Measurements from ENCODE around the gene HBG1. TPM values are rescaled to one million over a fixed set of nuclear protein-coding genes. Genes with fewer than 3 reads are reported as not detected.

Gene HBG1
- total RNA-seq, 4 donors from 2014 or later = not detected

DNA sequence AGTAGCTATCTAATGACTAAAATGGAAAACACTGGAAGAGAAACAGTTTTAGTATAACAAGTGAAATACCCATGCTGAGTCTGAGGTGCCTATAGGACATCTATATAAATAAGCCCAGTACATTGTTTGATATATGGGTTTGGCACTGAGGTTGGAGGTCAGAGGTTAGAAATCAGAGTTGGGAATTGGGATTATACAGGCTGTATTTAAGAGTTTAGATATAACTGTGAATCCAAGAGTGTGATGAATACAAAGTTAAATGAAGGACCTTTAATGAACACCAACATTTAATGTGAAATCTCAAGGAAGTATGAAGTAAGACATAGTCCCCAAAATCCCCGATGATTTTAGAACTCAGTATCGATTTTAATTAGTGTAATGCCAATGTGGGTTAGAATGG lies 12.2 kb downstream of the HBG1 start:
- Histone ChIP-seq H3K4me3 (no peak overlapping the region), H3K9me3 (no peaks in the 10 kb centered on the region), H3K27ac (no peak overlapping the region), H3K36me3 (no peaks in the 10 kb centered on the region), H3K27me3 (no peaks in the 10 kb centered on the region), H3K4me1 (no peaks in the 10 kb centered on the region)
- WGBS = 93% methylated on average over 1 of the region's 2 CpGs
- no peak for TF ChIP-seq CTCF (IDR thresholded peaks at IDR 0.05)
- TF ChIP-seq POLR2AphosphoS5 (IDR thresholded peaks at IDR 0.05) = no peak
- no peak for TF ChIP-seq EP300 (IDR thresholded peaks at IDR 0.05)
- no peak for TF ChIP-seq POLR2A (IDR thresholded peaks at IDR 0.05)
- DNase-seq (ENCODE audit: low spot score in 2 of 2) = no peak

- TF ChIP-seq POLR2AphosphoS5 (IDR thresholded peaks at IDR 0.05) (no peak), EP300 (IDR thresholded peaks at IDR 0.05) (no peak)
- no peak overlapping the region for H3K27ac ChIP-seq
- no peaks in the 10 kb centered on the region for H3K27me3 ChIP-seq
- no peaks in the 10 kb centered on the region for H3K9me3 ChIP-seq
- H3K4me1 ChIP-seq = no peaks in the 10 kb centered on the region
- DNase-seq (ENCODE audit: low spot score in 2 of 2) = no peak
- no peaks in the 10 kb centered on the region for H3K36me3 ChIP-seq
- 89% methylated on average over 5 of the region's 5 CpGs for WGBS
- H3K4me3 ChIP-seq = no peak overlapping the region
These were observed 14.1 kb downstream of the HBG1 start for GRCh38 chr11:5235364-5236095.

GRCh38 chr11:5234381-5234834 lies 15.2 kb downstream of the HBG1 start, which contains the start of gene HBD:
Gene HBD (minus strand): TSS chr11:5234483. CDS start chr11:5234433, 50 bp downstream.
- H3K27ac ChIP-seq = no peak within 1 kb of the TSS
- no peak for DNase-seq (ENCODE audit: low spot score in 2 of 2)
- H3K36me3 ChIP-seq = no peaks in the 10 kb centered on the region
- H3K27me3 ChIP-seq = no peaks in the 10 kb centered on the region
- TF ChIP-seq EP300 (IDR thresholded peaks at IDR 0.05) = no peak
- TF ChIP-seq CTCF (IDR thresholded peaks at IDR 0.05) = no peak
- TF ChIP-seq POLR2A (IDR thresholded peaks at IDR 0.05) = no peak
- TF ChIP-seq POLR2AphosphoS5 (IDR thresholded peaks at IDR 0.05) = no peak
- no peaks in the 10 kb centered on the region for H3K4me1 ChIP-seq
- H3K4me3 ChIP-seq = no peak within 1 kb of the TSS
- 37% methylated on average over 2 of the region's 2 CpGs for WGBS
- H3K9me3 ChIP-seq = no peaks in the 10 kb centered on the region

- H3K36me3 ChIP-seq = no peaks in the 10 kb centered on the region
- TF ChIP-seq CTCF (IDR thresholded peaks at IDR 0.05) = no peak
- no peak for TF ChIP-seq POLR2AphosphoS5 (IDR thresholded peaks at IDR 0.05)
- TF ChIP-seq EP300 (IDR thresholded peaks at IDR 0.05) = no peak
- no peak for TF ChIP-seq POLR2A (IDR thresholded peaks at IDR 0.05)
- no peak overlapping the region for H3K4me3 ChIP-seq
- no peak overlapping the region for H3K27ac ChIP-seq
- no peaks in the 10 kb centered on the region for H3K4me1 ChIP-seq
- no peaks in the 10 kb centered on the region for H3K9me3 ChIP-seq
- DNase-seq (ENCODE audit: low spot score in 2 of 2) = no peak
- 83% methylated on average over 1 of the region's 1 CpG for WGBS
- H3K27me3 ChIP-seq = no peaks in the 10 kb centered on the region
These were observed 16.4 kb downstream of the HBG1 start for GRCh38 chr11:5233307-5233706.

DNA sequence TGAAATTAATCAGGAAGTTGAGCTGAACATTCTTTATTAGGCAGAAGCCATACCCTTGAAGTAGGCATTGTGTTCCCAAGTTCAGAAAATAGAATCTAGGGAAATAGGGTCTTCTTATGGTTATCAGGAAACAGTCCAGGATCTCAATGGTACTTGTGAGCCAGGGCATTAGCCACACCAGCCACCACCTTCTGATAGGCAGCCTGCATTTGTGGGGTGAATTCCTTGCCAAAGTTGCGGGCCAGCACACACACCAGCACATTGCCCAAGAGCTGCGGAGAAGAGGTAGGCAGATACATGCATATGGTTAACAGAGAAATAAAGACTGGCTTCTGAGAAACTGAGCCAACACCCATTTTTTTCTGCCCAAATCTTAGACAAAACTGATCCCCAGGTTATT lies 16.8 kb downstream of the HBG1 start:
- DNase-seq (ENCODE audit: low spot score in 2 of 2) = no peak

More for the DNA sequence above, 16.8 kb downstream of the HBG1 start:
- H3K4me3 ChIP-seq = no peak overlapping the region
- 93% methylated on average over 2 of the region's 2 CpGs for WGBS
- H3K36me3 ChIP-seq = no peaks in the 10 kb centered on the region
- no peaks in the 10 kb centered on the region for H3K9me3 ChIP-seq
- no peaks in the 10 kb centered on the region for H3K27me3 ChIP-seq
- TF ChIP-seq POLR2A (IDR thresholded peaks at IDR 0.05) (no peak), POLR2AphosphoS5 (IDR thresholded peaks at IDR 0.05) (no peak), EP300 (IDR thresholded peaks at IDR 0.05) (no peak), CTCF (IDR thresholded peaks at IDR 0.05) (no peak)
- H3K4me1 ChIP-seq = no peaks in the 10 kb centered on the region
- H3K27ac ChIP-seq = no peak overlapping the region

Data from suprapubic skin (tissue), 4 donors.